GOT3 (cell line): ENCODE results near the gene CCDC9.
A peak's percentile ranks its signal among the peaks of the same experiment; 100 is the strongest.
"Not testable (repeated sequence)": the region's sequence is repeated elsewhere in the genome, so short reads cannot be mapped to it uniquely, and the experiment has no call there.

Experiments used
- DNase-seq: peaks from one replicate; lab custom pipeline; 2025; ENCODE audit warnings: mixed read lengths; lab: John Stamatoyannopoulos, UW

CCDC9 gene

GRCh38 chr19:47261946-47262793 is 5.8 kb downstream of the CCDC9 start:
- DNase-seq, result not testable (repeated sequence)

GRCh38 chr19:47264629-47265028 is 8.3 kb downstream of the CCDC9 start:
- no peak for DNase-seq

GRCh38 chr19:47266401-47266941 is 10.1 kb downstream of the CCDC9 start:
- no peak for DNase-seq

- no peak for DNase-seq
Observed at GRCh38 chr19:47267350-47267759, 11.0 kb downstream of the CCDC9 start.

- DNase-seq, result no peak
Observed at GRCh38 chr19:47268028-47268427, 11.7 kb downstream of the CCDC9 start.

GRCh38 chr19:47269596-47269995 is 13.3 kb downstream of the CCDC9 start:
- DNase-seq, result no peak

GRCh38 chr19:47270408-47270807 is 14.1 kb downstream of the CCDC9 start:
- DNase-seq, result no peak

GRCh38 chr19:47271949-47272348 is 15.6 kb downstream of the CCDC9 start:
- no peak for DNase-seq

- no peak for DNase-seq
Observed at GRCh38 chr19:47272448-47273312, 16.4 kb downstream of the CCDC9 start.

- DNase-seq, result peak; percentile 77
Observed at GRCh38 chr19:47273313-47274070, 17.2 kb downstream of the CCDC9 start.

- peak; percentile 92 for DNase-seq
Observed at GRCh38 chr19:47274071-47274890, 18.0 kb downstream of the CCDC9 start, which contains the start of gene INAFM1. Gene INAFM1, plus strand, starts transcription at chr19:47274885. Its CDS starts 35 bp downstream, at chr19:47274920.

- no peak for DNase-seq
Observed at GRCh38 chr19:47274891-47275761, 18.8 kb downstream of the CCDC9 start.

- no peak for DNase-seq
Observed at GRCh38 chr19:47275791-47276461, 19.6 kb downstream of the CCDC9 start.

GRCh38 chr19:47276513-47276912 is 20.2 kb downstream of the CCDC9 start:
- DNase-seq, result not testable (repeated sequence)

- no peak for DNase-seq
Observed at GRCh38 chr19:47280183-47280797, 24.0 kb downstream of the CCDC9 start.

- DNase-seq, result no peak
Observed at GRCh38 chr19:47283405-47284059, 27.2 kb downstream of the CCDC9 start.

GRCh38 chr19:47284324-47284899 is 28.1 kb downstream of the CCDC9 start:
- DNase-seq, result no peak

GRCh38 chr19:47296036-47296435 is 39.7 kb downstream of the CCDC9 start:
- peak; percentile 25 for DNase-seq
